ENCODE data around the gene DCC. TPM values are rescaled to one million over a fixed set of nuclear protein-coding genes. Genes with fewer than 3 reads are reported as not detected.

DCC gene
- total RNA-seq, 1 experiment from 2014 or later: 0.39 TPM

- Mint-ChIP-seq H3K4me1 (ENCODE audit: low read depth, unreplicated experiment) (no peaks in the 10 kb centered on the region), H3K4me3 (ENCODE audit: unreplicated experiment) (no peak overlapping the region), H3K9me3 (ENCODE audit: unreplicated experiment) (no peaks in the 10 kb centered on the region), H3K27ac (ENCODE audit: unreplicated experiment) (no peak overlapping the region), H3K36me3 (ENCODE audit: insufficient read depth, unreplicated experiment) (no peaks in the 10 kb centered on the region), H3K27me3 (ENCODE audit: insufficient read depth, unreplicated experiment) (peaks cover 13% of the 10 kb centered on the region)
- BruUV-seq (replicated peaks): no TSS peak
- H3K9me3 ChIP-seq: no peaks in the 10 kb centered on the region
- H3K27me3 ChIP-seq (replicated peaks; ENCODE audit: control insufficient read depth, insufficient read depth, low read length): no peaks in the 10 kb centered on the region
- DNase-seq: no peak
- intact Hi-C loops (cut with micrococcal nuclease; ENCODE audit: unreplicated experiment): no loop called here
- POLR2A ChIA-PET: no interaction called here
- no peak for TF ChIP-seq CTCF (IDR thresholded peaks at IDR 0.05; ENCODE audit: insufficient read depth in 1 of 2, low read depth in 1 of 2, low read length in 1 of 2, severe bottlenecking in 1 of 2, unreplicated experiment in 1 of 2)
- CTCF ChIA-PET: no interaction called here
- H3K4me1 ChIP-seq: no peaks in the 10 kb centered on the region
- no peaks in the 10 kb centered on the region for H3K36me3 ChIP-seq (ENCODE audit: control insufficient read depth, insufficient read depth, low read length)
- H3K4me3 ChIP-seq (ENCODE audit: low read depth, low read length): no peak overlapping the region
Observed at GRCh38 chr18:52537261-52537660, 197.3 kb downstream of the DCC start.

GRCh38 chr18:52541056-52541455, 201.1 kb downstream of the DCC start:
- intact Hi-C loops (cut with micrococcal nuclease; ENCODE audit: unreplicated experiment): no loop called here
- peaks cover 10% of the 10 kb centered on the region for H3K27me3 Mint-ChIP-seq (ENCODE audit: insufficient read depth, unreplicated experiment)
- H3K4me3 Mint-ChIP-seq (ENCODE audit: unreplicated experiment): no peak overlapping the region
- H3K36me3 ChIP-seq (ENCODE audit: control insufficient read depth, insufficient read depth, low read length): no peaks in the 10 kb centered on the region
- no peak for TF ChIP-seq CTCF (IDR thresholded peaks at IDR 0.05; ENCODE audit: insufficient read depth in 1 of 2, low read depth in 1 of 2, low read length in 1 of 2, severe bottlenecking in 1 of 2, unreplicated experiment in 1 of 2)
- CTCF ChIA-PET: no interaction called here
- POLR2A ChIA-PET: no interaction called here
- no peaks in the 10 kb centered on the region for H3K36me3 Mint-ChIP-seq (ENCODE audit: insufficient read depth, unreplicated experiment)
- no peaks in the 10 kb centered on the region for H3K4me1 ChIP-seq
- BruUV-seq (replicated peaks): no TSS peak
- no peak for DNase-seq
- H3K27ac Mint-ChIP-seq (ENCODE audit: unreplicated experiment): no peak overlapping the region
- no peak overlapping the region for H3K4me3 ChIP-seq (ENCODE audit: low read depth, low read length)
- H3K27me3 ChIP-seq (replicated peaks; ENCODE audit: control insufficient read depth, insufficient read depth, low read length): no peaks in the 10 kb centered on the region
- no peaks in the 10 kb centered on the region for H3K9me3 Mint-ChIP-seq (ENCODE audit: unreplicated experiment)
- H3K4me1 Mint-ChIP-seq (ENCODE audit: low read depth, unreplicated experiment): no peaks in the 10 kb centered on the region
- no peaks in the 10 kb centered on the region for H3K9me3 ChIP-seq

DNA sequence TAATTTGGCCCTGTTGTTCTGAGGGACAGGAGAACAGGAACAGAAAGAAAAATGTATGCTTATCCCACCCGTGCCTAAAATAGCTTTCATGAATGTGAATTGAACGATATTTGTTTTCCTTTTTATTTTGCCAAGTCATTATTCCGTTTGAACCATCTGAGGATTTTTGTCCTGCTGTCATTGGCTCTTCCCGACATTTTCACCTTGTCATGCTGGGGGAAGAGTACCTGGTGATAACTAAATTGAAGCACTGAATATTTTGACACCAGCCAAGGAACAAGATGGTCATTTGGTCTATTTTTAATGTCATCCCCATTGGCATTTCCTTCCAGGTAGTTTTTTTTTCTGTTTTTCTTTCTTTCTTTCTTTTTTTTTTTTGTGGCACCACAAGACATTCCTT, 204.1 kb downstream of the DCC start:
- Histone ChIP-seq H3K9me3 (no peaks in the 10 kb centered on the region), H3K27me3 (replicated peaks; ENCODE audit: control insufficient read depth, insufficient read depth, low read length) (no peaks in the 10 kb centered on the region), H3K36me3 (ENCODE audit: control insufficient read depth, insufficient read depth, low read length) (no peaks in the 10 kb centered on the region), H3K4me3 (ENCODE audit: low read depth, low read length) (no peak overlapping the region), H3K4me1 (no peaks in the 10 kb centered on the region)
- CTCF ChIA-PET: no interaction called here
- POLR2A ChIA-PET: no interaction called here
- TF ChIP-seq CTCF (IDR thresholded peaks at IDR 0.05; ENCODE audit: insufficient read depth in 1 of 2, low read depth in 1 of 2, low read length in 1 of 2, severe bottlenecking in 1 of 2, unreplicated experiment in 1 of 2): no peak
- no peak overlapping the region for H3K4me3 Mint-ChIP-seq (ENCODE audit: unreplicated experiment)
- intact Hi-C loops (cut with micrococcal nuclease; ENCODE audit: unreplicated experiment): no loop called here
- H3K36me3 Mint-ChIP-seq (ENCODE audit: insufficient read depth, unreplicated experiment): no peaks in the 10 kb centered on the region
- no TSS peak for BruUV-seq (replicated peaks)
- H3K27ac Mint-ChIP-seq (ENCODE audit: unreplicated experiment): no peak overlapping the region
- no peak for DNase-seq
- H3K4me1 Mint-ChIP-seq (ENCODE audit: low read depth, unreplicated experiment): no peaks in the 10 kb centered on the region
- peaks cover 5% of the 10 kb centered on the region for H3K27me3 Mint-ChIP-seq (ENCODE audit: insufficient read depth, unreplicated experiment)
- H3K9me3 Mint-ChIP-seq (ENCODE audit: unreplicated experiment): no peaks in the 10 kb centered on the region

Data from Caco-2 (cell line).